ENCODE data around the gene MEN1.
A peak's percentile ranks its signal among the peaks of the same experiment; 100 is the strongest.
"Not testable (repeated sequence)": the region's sequence is repeated elsewhere in the genome, so short reads cannot be mapped to it uniquely, and the experiment has no call there.

The MEN1 gene

DNA sequence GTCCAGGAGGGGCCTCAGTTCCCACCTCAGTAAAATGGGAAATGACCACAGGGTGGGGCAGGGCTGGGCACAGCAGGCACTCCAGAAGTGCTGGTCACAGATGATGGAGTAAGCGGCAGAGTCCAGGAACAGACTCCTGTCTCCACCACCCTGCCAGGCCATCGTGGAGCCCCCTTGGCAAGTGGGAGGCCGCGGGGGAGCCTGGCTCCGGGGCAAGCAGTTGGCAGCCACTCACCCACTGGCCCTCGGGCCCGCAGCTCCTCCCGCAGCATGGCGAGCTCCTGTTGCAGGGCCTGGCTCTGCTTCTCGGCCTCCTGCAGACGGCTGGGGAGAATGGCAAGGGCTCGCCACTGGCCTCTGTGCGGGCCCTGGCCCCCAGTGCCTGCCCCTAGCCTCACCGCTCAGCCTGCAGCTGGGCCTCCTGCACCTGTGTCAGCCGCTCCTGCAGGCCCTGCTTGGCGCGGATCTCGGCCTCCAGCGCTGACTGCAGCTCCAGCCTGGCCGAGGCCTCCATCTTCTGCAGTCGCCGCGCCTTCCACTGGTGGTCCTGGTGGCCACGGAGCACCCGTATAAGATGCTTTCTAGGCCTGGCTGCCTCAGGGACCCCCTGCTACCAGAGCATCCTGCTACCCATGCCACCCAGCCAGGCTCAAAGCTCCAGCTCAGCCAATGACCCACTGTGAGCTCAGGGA, 23.8 kb upstream of the MEN1 start:
- DNase-seq = no peak

GRCh38 chr11:64833509-64833908, 23.2 kb upstream of the MEN1 start:
- no peak for DNase-seq

DNA sequence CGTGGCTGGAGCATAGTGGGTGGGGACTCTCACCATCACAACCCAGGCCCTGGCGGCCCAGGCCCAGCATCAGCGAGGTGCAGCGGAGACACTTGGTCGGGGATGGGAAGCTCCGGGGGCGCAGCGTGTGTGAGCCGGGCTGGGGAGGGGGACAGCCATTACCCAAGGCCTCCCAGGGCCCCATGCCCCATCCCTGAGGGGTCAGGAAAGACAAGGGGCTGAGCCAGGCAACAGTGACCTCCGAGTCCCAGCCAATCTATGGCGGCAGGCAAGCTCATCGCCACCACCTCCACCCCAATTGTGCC, 22.8 kb upstream of the MEN1 start:
- DNase-seq = no peak

GRCh38 chr11:64832467-64833197, 22.3 kb upstream of the MEN1 start:
- no peak for DNase-seq

DNA sequence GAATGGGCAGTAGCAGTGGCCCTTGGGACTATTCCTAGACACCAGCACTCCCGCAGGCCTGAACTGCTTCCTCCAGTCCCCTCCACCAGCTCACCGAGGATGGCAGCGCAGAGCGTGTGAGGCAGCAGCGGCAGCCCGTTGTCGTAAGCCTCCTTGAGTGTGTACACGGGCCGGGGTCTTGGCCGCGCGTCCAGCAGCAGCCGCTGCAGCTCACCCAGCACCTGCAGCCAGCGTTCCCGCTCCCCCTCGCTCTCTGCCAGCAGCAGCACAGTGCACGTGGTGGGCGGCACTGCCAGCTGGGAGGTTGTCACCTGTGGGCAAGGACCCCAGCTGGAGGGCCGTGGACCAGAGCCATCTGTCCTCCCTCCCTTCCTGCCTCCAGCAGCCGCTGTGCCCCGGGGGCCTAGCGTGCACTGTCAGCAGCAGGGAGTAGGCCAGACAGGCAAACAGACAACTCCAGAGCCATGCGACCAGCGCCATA, 21.1 kb upstream of the MEN1 start:
- DNase-seq = no peak

GRCh38 chr11:64829536-64830251, 19.3 kb upstream of the MEN1 start:
- DNase-seq = no peak

GRCh38 chr11:64827451-64827839, 17.1 kb upstream of the MEN1 start:
- no peak for DNase-seq

GRCh38 chr11:64826578-64827450, 16.5 kb upstream of the MEN1 start:
- DNase-seq = no peak

GRCh38 chr11:64826062-64826461, 15.7 kb upstream of the MEN1 start:
- no peak for DNase-seq

DNA sequence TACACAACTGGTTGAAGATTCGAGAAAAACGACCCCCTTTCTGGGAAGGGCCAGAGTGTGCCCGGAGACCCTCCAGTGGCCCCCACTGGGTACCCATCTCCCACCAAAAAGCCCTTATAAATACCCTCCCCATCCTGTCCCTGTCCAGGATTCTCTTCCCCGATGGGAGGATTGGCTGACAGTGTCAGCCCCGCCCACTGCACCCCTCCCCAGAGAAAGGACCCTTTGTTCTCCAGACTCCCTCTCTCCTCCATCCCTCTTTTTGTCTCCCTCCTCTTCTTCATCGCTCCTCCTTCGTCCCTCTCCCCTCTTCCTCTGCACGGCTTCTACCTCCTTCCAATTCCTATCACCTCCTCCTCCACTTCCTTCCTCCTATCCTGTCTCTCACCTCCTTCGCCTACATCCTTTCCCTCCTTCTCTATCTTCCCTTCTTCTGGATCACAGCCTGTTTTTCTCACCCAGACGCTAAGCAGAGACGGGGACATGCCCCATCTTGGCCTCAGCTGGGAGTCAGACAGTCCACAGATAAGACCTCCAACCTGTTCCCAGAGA, 13.3 kb upstream of the MEN1 start:
- DNase-seq = peak in 3 of 56 donors; percentile 16 to 24 (median 24)

GRCh38 chr11:64817476-64817875, 7.1 kb upstream of the MEN1 start:
- peak in 14 of 56 donors; percentile 4 to 45 (median 26) for DNase-seq

DNA sequence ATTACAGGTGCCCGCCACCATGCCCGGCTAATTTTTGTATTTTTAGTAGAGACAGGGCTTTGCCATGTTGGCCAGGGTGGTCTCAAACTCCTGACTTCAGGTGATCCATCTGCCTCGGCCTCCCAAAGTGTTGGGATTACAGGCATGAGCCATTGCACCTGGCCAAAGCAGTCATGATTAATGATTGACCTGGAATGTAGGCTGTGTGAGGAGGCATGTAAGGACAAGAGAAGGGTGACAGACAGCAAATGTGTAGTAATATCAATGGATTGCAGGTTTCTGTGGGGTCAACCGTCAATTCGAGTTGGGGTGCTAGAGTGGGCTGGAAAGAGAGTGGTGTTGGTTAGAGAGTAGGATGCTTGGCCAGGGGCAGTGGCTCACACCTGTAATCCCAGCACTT, 5.1 kb upstream of the MEN1 start:
- not testable (repeated sequence) for DNase-seq

DNA sequence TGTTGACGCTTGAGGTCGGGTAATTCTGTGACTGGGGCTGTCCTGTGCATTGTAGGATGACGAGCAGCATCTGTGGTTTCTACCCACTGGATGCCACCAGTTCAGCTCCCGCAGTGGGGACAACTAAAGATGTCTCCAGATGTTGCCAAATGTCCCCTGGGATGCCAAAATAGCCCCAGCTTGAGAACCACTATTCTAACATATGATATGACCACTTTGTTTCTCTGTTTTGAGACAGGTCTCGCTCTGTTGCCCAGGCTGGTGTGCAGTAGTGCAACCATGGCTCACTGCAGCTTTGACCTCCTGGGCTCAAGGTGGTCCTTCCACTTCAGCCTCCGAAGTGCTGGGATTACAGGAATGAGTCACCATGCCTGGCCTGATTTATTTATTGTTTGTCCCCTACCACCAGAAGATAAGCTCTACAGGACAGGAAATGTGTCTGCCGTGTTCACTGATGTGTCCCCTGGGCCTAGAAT, 4.4 kb upstream of the MEN1 start:
- no peak for DNase-seq

GRCh38 chr11:64813826-64814225, 3.5 kb upstream of the MEN1 start:
- DNase-seq = no peak

GRCh38 chr11:64810891-64811272, 531 bp upstream of the MEN1 start:
- DNase-seq = peak in 2 of 56 donors; percentile 51 to 52

GRCh38 chr11:64809781-64810241, 540 bp downstream of the MEN1 start:
- DNase-seq = peak in 5 of 56 donors; percentile 9 to 28 (median 21)

- DNase-seq = no peak
These were observed 4.9 kb downstream of the MEN1 start for GRCh38 chr11:64805481-64805880.

- DNase-seq = no peak
These were observed 5.8 kb downstream of the MEN1 start for GRCh38 chr11:64804346-64805210.

- no peak for DNase-seq
These were observed 6.5 kb downstream of the MEN1 start for GRCh38 chr11:64803846-64804345.
